Body of pancreas (tissue), 4 donors: Measurements from ENCODE around the gene OGFR. TPM values are rescaled to one million over a fixed set of nuclear protein-coding genes. Genes with fewer than 3 reads are reported as not detected.
A peak's percentile ranks its signal among the peaks of the same experiment; 100 is the strongest.

Experiments used
- ATAC-seq: fragments of 150-250 bp; one replicate; pipeline ENCODE4 v1.9.1; 2016
- DNase-seq, 4 donors: peaks; one replicate each; pipeline ENCODE4 v3.0.0-alpha.2; 2019
- H3K27ac ChIP-seq, 4 donors: fragments of 200-600 bp; sonication (generic); 1 replicate in 3 of 4; 2 replicates in 1 of 4; pipeline versions ENCODE4 v1.5.1 to v1.6.1; 2016 to 2019; ENCODE audit warnings: mild to moderate bottlenecking in 1 of 4, mixed read lengths in 1 of 4, moderate library complexity in 1 of 4
- H3K27me3 ChIP-seq, 2 donors: fragments of 200-600 bp; sonication (generic); one replicate each; pipeline ENCODE4 v1.6.0; 2016; ENCODE audit warnings: mild to moderate bottlenecking in 1 of 2
- H3K36me3 ChIP-seq, 2 donors: fragments of 200-600 bp; sonication (generic); replicated peaks in 1 of 2; 2 replicates each; pipeline ENCODE4 v1.5.1; 2016; ENCODE audit warnings: low read depth in 2 of 2; ENCODE audit not compliant: insufficient read depth in 1 of 2
- H3K4me1 ChIP-seq: fragments of 200-600 bp; sonication (generic); one replicate; pipeline ENCODE4 v1.6.0; 2016
- H3K4me3 ChIP-seq, 2 donors: fragments of 200-600 bp; sonication (generic); 1 replicate in 1 of 2; 2 replicates in 1 of 2; pipeline ENCODE4 v1.5.1; 2016 to 2019
- H3K9me3 ChIP-seq, 3 donors: fragments of 200-600 bp; sonication (generic); 1 replicate in 2 of 3; 2 replicates in 1 of 3; pipeline ENCODE4 v1.5.1; 2016
- CTCF ChIP-seq, 7 experiments: fragments of 450-650 bp in 4 of 7; fragments of 200-600 bp in 3 of 7; sonication (generic) in 3 of 7; IDR thresholded peaks; one replicate each; pipeline ENCODE4 v1.5.1; 2016 to 2019; ENCODE audit warnings: antibody characterized with exemption in 7 of 7
- POLR2A ChIP-seq, 3 donors: fragments of 450-650 bp; IDR thresholded peaks; one replicate each; pipeline ENCODE4 v1.6.1; 2016; ENCODE audit warnings: antibody characterized with exemption in 3 of 3, mild to moderate bottlenecking in 2 of 3
- WGBS, 2 donors: methylation state at CpG; one replicate each; pipeline ENCODE4 v1.1.5; 2017; 5-methylcytosine and 5-hydroxymethylcytosine counted together
- intact Hi-C: fragments of 100-400 bp; cut with DNase I; formaldehyde crosslinking; loops from one replicate; pipeline ENCODE4 v1.15.1; 2023
- total RNA-seq, 2 donors: library from RNA; depleted of rRNA; stranded (reverse); fragments of >200 nt; gene quantifications; one replicate each; pipeline ENCODE4 v1.1.0, GENCODE V29; 2016

The OGFR gene
- total RNA-seq, 2 donors from 2014 or later: 46.4 to 47.8 TPM

- ATAC-seq: no peak
- WGBS, 2 donors: 50 to 77% methylated on average over 2 to 7 of the region's 8 CpGs
- Histone ChIP-seq H3K36me3 (no peaks in the 10 kb centered on the region), H3K4me3 (no peak overlapping the region), H3K27ac (peak overlapping the region in 1 of 4 donors; percentile 42), H3K27me3 (no peaks in the 10 kb centered on the region), H3K4me1 (peaks cover 28% of the 10 kb centered on the region), H3K9me3 (no peaks in the 10 kb centered on the region)
- intact Hi-C loops: no loop called here
- DNase-seq: no peak
- TF ChIP-seq CTCF (IDR thresholded peaks at IDR 0.05) (no peak), POLR2A (IDR thresholded peaks at IDR 0.05) (no peak)
Observed at GRCh38 chr20:62777528-62777830, 27.2 kb upstream of the OGFR start.

GRCh38 chr20:62778058-62778457 is 26.6 kb upstream of the OGFR start:
- DNase-seq (no peak), ATAC-seq (no peak)
- peaks cover 22% of the 10 kb centered on the region for H3K4me1 ChIP-seq
- WGBS, 2 donors: 93 to 94% methylated on average over 6 to 9 of the region's 9 CpGs
- H3K27ac ChIP-seq: no peak overlapping the region
- H3K9me3 ChIP-seq: no peaks in the 10 kb centered on the region
- H3K36me3 ChIP-seq: no peaks in the 10 kb centered on the region
- H3K27me3 ChIP-seq: no peaks in the 10 kb centered on the region
- intact Hi-C loops: no loop called here
- H3K4me3 ChIP-seq: no peak overlapping the region
- TF ChIP-seq POLR2A (IDR thresholded peaks at IDR 0.05): no peak
- TF ChIP-seq CTCF (IDR thresholded peaks at IDR 0.05): no peak

GRCh38 chr20:62778601-62779416 is 25.8 kb upstream of the OGFR start:
- no peaks in the 10 kb centered on the region for H3K9me3 ChIP-seq
- H3K4me1 ChIP-seq: peaks cover 18% of the 10 kb centered on the region
- DNase-seq (no peak), ATAC-seq (no peak)
- H3K27me3 ChIP-seq: no peaks in the 10 kb centered on the region
- intact Hi-C loops: no loop called here
- no peak overlapping the region for H3K4me3 ChIP-seq
- no peaks in the 10 kb centered on the region for H3K36me3 ChIP-seq
- TF ChIP-seq POLR2A (IDR thresholded peaks at IDR 0.05) (no peak), CTCF (IDR thresholded peaks at IDR 0.05) (no peak)
- 66 to 74% methylated on average over 14 to 24 of the region's 24 CpGs for whole genome bisulfite sequencing, 2 donors
- H3K27ac ChIP-seq: no peak overlapping the region

- DNase-seq (no peak), ATAC-seq (no peak)
- no peak for TF ChIP-seq CTCF (IDR thresholded peaks at IDR 0.05)
- no peak for TF ChIP-seq POLR2A (IDR thresholded peaks at IDR 0.05)
- intact Hi-C loops: no loop called here
- no peaks in the 10 kb centered on the region for H3K27me3 ChIP-seq
- no peaks in the 10 kb centered on the region for H3K9me3 ChIP-seq
- 64 to 71% methylated on average over 5 to 7 of the region's 7 CpGs for WGBS, 2 donors
- H3K4me3 ChIP-seq: no peak overlapping the region
- no peak overlapping the region for H3K27ac ChIP-seq
- H3K4me1 ChIP-seq: peaks cover 12% of the 10 kb centered on the region
- H3K36me3 ChIP-seq: no peaks in the 10 kb centered on the region
Observed at GRCh38 chr20:62779417-62779685, 25.3 kb upstream of the OGFR start.

- intact Hi-C loops: loop anchor here (10.0 kb wide), 1 partner anchor 275 kb away; no protein-coding TSS in a partner anchor
- peaks cover 7% of the 10 kb centered on the region for H3K4me1 ChIP-seq
- no peak overlapping the region for H3K4me3 ChIP-seq
- DNase-seq (no peak), ATAC-seq (no peak)
- no peak for TF ChIP-seq CTCF (IDR thresholded peaks at IDR 0.05)
- no peak for TF ChIP-seq POLR2A (IDR thresholded peaks at IDR 0.05)
- H3K27me3 ChIP-seq: no peaks in the 10 kb centered on the region
- H3K27ac ChIP-seq: no peak overlapping the region
- WGBS, 2 donors: 41 to 44% methylated on average over 18 to 20 of the region's 20 CpGs
- H3K36me3 ChIP-seq: no peaks in the 10 kb centered on the region
- no peaks in the 10 kb centered on the region for H3K9me3 ChIP-seq
Observed at GRCh38 chr20:62780204-62780603, 24.4 kb upstream of the OGFR start.
